ENCODE results near the gene ZNFX1. TPM values are rescaled to one million over a fixed set of nuclear protein-coding genes. Genes with fewer than 3 reads are reported as not detected.

ZNFX1 gene
- total and polyA plus RNA-seq, 9 of the 15 experiments (the other 6 are each of a cell fraction or from before 2014, with no cell fraction given), result 3.8 to 13.8 (median 10.3) TPM

DNA sequence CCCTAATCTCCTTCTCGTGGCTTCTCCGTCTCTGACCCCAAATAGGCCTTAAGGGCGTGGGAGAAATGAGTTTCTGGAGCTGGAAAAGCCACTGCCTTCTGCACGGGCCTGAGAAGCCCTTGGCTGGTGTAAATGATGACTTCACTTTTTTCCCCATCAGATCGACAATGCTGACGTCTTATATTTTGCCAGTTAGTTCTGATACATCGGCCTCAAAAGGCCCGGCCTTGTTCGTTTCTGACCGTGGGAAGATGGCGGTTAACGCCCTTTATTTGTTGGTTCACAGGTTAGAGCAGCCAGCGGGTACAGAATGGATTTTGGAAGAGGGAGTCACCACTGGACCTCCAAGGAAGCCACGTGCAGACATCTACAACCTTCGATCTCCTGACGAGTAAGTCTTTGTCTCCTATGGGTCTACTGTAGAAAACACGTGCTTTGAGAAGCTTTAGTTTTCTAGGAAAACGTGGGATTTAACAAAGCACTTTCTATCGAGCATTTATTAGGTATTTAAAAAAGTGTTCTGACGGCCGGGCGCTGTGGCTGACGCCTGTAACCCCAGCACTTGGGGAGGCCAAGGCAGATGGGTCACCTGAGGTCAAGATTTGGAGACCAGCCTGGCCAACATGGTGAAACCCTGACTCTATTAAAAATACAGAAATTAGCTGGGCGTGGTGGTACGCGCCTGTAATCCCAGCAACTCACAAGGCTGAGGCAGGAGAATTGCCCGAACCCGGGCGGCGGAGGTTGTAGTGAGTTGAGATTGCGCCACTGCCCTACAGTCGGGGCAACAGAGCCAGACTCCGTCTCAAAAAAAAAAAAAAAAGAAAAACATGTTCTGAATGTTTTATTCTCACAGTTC, 1.2 kb upstream of the ZNFX1 start (continued):
- no peak for TF ChIP-seq ZNF143 (CRISPR knock-in tag; IDR thresholded peaks at IDR 0.05)
- TF ChIP-seq, protein P1, sequence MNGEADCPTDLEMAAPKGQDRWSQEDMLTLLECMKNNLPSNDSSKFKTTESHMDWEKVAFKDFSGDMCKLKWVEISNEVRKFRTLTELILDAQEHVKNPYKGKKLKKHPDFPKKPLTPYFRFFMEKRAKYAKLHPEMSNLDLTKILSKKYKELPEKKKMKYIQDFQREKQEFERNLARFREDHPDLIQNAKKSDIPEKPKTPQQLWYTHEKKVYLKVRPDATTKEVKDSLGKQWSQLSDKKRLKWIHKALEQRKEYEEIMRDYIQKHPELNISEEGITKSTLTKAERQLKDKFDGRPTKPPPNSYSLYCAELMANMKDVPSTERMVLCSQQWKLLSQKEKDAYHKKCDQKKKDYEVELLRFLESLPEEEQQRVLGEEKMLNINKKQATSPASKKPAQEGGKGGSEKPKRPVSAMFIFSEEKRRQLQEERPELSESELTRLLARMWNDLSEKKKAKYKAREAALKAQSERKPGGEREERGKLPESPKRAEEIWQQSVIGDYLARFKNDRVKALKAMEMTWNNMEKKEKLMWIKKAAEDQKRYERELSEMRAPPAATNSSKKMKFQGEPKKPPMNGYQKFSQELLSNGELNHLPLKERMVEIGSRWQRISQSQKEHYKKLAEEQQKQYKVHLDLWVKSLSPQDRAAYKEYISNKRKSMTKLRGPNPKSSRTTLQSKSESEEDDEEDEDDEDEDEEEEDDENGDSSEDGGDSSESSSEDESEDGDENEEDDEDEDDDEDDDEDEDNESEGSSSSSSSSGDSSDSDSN (IDR thresholded peaks at IDR 0.05; ENCODE audit: borderline replicate concordance in 1 of 2, low read depth in 2 of 2, low read length in 2 of 2), result no peak
- TF ChIP-seq, protein P2, sequence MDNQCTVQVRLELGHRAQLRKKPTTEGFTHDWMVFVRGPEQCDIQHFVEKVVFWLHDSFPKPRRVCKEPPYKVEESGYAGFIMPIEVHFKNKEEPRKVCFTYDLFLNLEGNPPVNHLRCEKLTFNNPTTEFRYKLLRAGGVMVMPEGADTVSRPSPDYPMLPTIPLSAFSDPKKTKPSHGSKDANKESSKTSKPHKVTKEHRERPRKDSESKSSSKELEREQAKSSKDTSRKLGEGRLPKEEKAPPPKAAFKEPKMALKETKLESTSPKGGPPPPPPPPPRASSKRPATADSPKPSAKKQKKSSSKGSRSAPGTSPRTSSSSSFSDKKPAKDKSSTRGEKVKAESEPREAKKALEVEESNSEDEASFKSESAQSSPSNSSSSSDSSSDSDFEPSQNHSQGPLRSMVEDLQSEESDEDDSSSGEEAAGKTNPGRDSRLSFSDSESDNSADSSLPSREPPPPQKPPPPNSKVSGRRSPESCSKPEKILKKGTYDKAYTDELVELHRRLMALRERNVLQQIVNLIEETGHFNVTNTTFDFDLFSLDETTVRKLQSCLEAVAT (IDR thresholded peaks at IDR 0.05), result 0 out of 4 replicates have a peak, but pooled peaks have one; percentile 8 to 13
- no peak for TF ChIP-seq ZSCAN29 (IDR thresholded peaks at IDR 0.05)
- TF ChIP-seq, protein P3, sequence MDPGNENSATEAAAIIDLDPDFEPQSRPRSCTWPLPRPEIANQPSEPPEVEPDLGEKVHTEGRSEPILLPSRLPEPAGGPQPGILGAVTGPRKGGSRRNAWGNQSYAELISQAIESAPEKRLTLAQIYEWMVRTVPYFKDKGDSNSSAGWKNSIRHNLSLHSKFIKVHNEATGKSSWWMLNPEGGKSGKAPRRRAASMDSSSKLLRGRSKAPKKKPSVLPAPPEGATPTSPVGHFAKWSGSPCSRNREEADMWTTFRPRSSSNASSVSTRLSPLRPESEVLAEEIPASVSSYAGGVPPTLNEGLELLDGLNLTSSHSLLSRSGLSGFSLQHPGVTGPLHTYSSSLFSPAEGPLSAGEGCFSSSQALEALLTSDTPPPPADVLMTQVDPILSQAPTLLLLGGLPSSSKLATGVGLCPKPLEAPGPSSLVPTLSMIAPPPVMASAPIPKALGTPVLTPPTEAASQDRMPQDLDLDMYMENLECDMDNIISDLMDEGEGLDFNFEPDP (CRISPR knock-in tag; IDR thresholded peaks at IDR 0.05), result no peak
- TF ChIP-seq L3MBTL2 (IDR thresholded peaks at IDR 0.05), result no peak
- no peak for TF ChIP-seq PURB (CRISPR knock-in tag; IDR thresholded peaks at IDR 0.05; ENCODE audit: low read depth)
- TF ChIP-seq ZNF316 (IDR thresholded peaks at IDR 0.05), result peak; percentile 93
- no peak for TF ChIP-seq ZNF23 (CRISPR knock-in tag; IDR thresholded peaks at IDR 0.05)
- no peak for TF ChIP-seq ZNF551 (CRISPR knock-in tag; IDR thresholded peaks at IDR 0.05)
- TF ChIP-seq, protein P4, sequence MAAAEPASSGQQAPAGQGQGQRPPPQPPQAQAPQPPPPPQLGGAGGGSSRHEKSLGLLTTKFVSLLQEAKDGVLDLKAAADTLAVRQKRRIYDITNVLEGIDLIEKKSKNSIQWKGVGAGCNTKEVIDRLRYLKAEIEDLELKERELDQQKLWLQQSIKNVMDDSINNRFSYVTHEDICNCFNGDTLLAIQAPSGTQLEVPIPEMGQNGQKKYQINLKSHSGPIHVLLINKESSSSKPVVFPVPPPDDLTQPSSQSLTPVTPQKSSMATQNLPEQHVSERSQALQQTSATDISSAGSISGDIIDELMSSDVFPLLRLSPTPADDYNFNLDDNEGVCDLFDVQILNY (CRISPR knock-in tag; IDR thresholded peaks at IDR 0.05), result no peak; the same call in 1 of the 2 replicates
- TF ChIP-seq, protein P5, sequence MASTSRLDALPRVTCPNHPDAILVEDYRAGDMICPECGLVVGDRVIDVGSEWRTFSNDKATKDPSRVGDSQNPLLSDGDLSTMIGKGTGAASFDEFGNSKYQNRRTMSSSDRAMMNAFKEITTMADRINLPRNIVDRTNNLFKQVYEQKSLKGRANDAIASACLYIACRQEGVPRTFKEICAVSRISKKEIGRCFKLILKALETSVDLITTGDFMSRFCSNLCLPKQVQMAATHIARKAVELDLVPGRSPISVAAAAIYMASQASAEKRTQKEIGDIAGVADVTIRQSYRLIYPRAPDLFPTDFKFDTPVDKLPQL (IDR thresholded peaks at IDR 0.05; ENCODE audit: extremely low read depth, insufficient read length), result no peak
- TF ChIP-seq, protein P6, sequence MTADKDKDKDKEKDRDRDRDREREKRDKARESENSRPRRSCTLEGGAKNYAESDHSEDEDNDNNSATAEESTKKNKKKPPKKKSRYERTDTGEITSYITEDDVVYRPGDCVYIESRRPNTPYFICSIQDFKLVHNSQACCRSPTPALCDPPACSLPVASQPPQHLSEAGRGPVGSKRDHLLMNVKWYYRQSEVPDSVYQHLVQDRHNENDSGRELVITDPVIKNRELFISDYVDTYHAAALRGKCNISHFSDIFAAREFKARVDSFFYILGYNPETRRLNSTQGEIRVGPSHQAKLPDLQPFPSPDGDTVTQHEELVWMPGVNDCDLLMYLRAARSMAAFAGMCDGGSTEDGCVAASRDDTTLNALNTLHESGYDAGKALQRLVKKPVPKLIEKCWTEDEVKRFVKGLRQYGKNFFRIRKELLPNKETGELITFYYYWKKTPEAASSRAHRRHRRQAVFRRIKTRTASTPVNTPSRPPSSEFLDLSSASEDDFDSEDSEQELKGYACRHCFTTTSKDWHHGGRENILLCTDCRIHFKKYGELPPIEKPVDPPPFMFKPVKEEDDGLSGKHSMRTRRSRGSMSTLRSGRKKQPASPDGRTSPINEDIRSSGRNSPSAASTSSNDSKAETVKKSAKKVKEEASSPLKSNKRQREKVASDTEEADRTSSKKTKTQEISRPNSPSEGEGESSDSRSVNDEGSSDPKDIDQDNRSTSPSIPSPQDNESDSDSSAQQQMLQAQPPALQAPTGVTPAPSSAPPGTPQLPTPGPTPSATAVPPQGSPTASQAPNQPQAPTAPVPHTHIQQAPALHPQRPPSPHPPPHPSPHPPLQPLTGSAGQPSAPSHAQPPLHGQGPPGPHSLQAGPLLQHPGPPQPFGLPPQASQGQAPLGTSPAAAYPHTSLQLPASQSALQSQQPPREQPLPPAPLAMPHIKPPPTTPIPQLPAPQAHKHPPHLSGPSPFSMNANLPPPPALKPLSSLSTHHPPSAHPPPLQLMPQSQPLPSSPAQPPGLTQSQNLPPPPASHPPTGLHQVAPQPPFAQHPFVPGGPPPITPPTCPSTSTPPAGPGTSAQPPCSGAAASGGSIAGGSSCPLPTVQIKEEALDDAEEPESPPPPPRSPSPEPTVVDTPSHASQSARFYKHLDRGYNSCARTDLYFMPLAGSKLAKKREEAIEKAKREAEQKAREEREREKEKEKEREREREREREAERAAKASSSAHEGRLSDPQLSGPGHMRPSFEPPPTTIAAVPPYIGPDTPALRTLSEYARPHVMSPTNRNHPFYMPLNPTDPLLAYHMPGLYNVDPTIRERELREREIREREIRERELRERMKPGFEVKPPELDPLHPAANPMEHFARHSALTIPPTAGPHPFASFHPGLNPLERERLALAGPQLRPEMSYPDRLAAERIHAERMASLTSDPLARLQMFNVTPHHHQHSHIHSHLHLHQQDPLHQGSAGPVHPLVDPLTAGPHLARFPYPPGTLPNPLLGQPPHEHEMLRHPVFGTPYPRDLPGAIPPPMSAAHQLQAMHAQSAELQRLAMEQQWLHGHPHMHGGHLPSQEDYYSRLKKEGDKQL (CRISPR knock-in tag; IDR thresholded peaks at IDR 0.05; ENCODE audit: borderline replicate concordance), result peak; percentile 87
- no peak for TF ChIP-seq MED1 (CRISPR knock-in tag; IDR thresholded peaks at IDR 0.05; ENCODE audit: borderline replicate concordance)
